GM23248 (cell line): ENCODE results near the gene ADGRF4. TPM values are rescaled to one million over a fixed set of nuclear protein-coding genes. Genes with fewer than 3 reads are reported as not detected.
"Not testable (repeated sequence)": the region's sequence is repeated elsewhere in the genome, so short reads cannot be mapped to it uniquely, and the experiment has no call there.

ENCODE experiments used
- DNase-seq: peaks from one replicate; pipeline ENCODE4 v3.0.0-alpha.2; 2015
- H2AFZ ChIP-seq: fragments of 200-600 bp; sonication (generic); 2 replicates; pipeline ENCODE4 v1.6.1; 2016; ENCODE audit warnings: antibody characterized with exemption
- H3F3A ChIP-seq: fragments of 200-600 bp; sonication (generic); 2 replicates; pipeline ENCODE4 v1.6.1; 2016; ENCODE audit warnings: mild to moderate bottlenecking, antibody characterized with exemption, mixed run types; ENCODE audit not compliant: insufficient read depth
- H3K27ac ChIP-seq: fragments of 200-600 bp; sonication (generic); 2 replicates; pipeline ENCODE4 v1.5.1; 2016; ENCODE audit warnings: mild to moderate bottlenecking
- H3K27me3 ChIP-seq: fragments of 200-600 bp; sonication (generic); replicated peaks from 2 replicates; pipeline ENCODE4 v1.6.1; 2016; ENCODE audit warnings: mild to moderate bottlenecking; ENCODE audit not compliant: insufficient read depth
- H3K36me3 ChIP-seq: fragments of 200-600 bp; sonication (generic); 2 replicates; pipeline ENCODE4 v1.6.1; 2016; ENCODE audit warnings: low read depth, mild to moderate bottlenecking
- H3K4me1 ChIP-seq: fragments of 200-600 bp; sonication (generic); 2 replicates; pipeline ENCODE4 v1.6.1; 2016; ENCODE audit warnings: mild to moderate bottlenecking; ENCODE audit not compliant: insufficient read depth
- H3K4me2 ChIP-seq: fragments of 200-600 bp; sonication (generic); one replicate; pipeline ENCODE4 v1.6.1; 2016; ENCODE audit warnings: mild to moderate bottlenecking; ENCODE audit not compliant: unreplicated experiment
- H3K4me3 ChIP-seq: fragments of 200-600 bp; sonication (generic); 2 replicates; pipeline ENCODE4 v1.5.1; 2016; ENCODE audit warnings: mild to moderate bottlenecking
- H3K79me2 ChIP-seq: fragments of 200-600 bp; sonication (generic); 2 replicates; pipeline ENCODE4 v1.6.1; 2016; ENCODE audit warnings: mild to moderate bottlenecking; ENCODE audit not compliant: insufficient read depth
- H3K9ac ChIP-seq: fragments of 200-600 bp; sonication (generic); 2 replicates; pipeline ENCODE4 v1.6.1; 2016; ENCODE audit warnings: mild to moderate bottlenecking
- H3K9me2 ChIP-seq: fragments of 200-600 bp; sonication (generic); 2 replicates; pipeline ENCODE4 v1.6.1; 2016; ENCODE audit warnings: mixed run types, mild to moderate bottlenecking, moderate library complexity; ENCODE audit not compliant: insufficient read depth
- H3K9me3 ChIP-seq: fragments of 200-600 bp; sonication (generic); one replicate; pipeline ENCODE4 v1.6.1; 2017; ENCODE audit warnings: low read depth
- H4K20me1 ChIP-seq: fragments of 200-600 bp; sonication (generic); 2 replicates; pipeline ENCODE4 v1.6.0; 2016; ENCODE audit not compliant: insufficient read depth
- EZH2 ChIP-seq: fragments of 200-600 bp; sonication (generic); IDR thresholded peaks from 2 replicates; pipeline ENCODE4 v1.6.1; 2018; ENCODE audit warnings: antibody characterized with exemption, mild to moderate bottlenecking; ENCODE audit not compliant: insufficient read depth, poor library complexity, severe bottlenecking
- EZH2phosphoT487 ChIP-seq: fragments of 200-600 bp; sonication (generic); IDR thresholded peaks from 2 replicates; pipeline ENCODE4 v1.6.1; 2018; ENCODE audit warnings: antibody characterized with exemption, moderate library complexity, mild to moderate bottlenecking, low read depth; ENCODE audit not compliant: insufficient read depth
- WGBS, 2 experiments: methylation state at CpG; one replicate each; pipeline ENCODE4 v1.1.6; 2015 to 2017; ENCODE audit warnings: low lambda C conversion rate in 2 of 2, low coverage in 1 of 2; ENCODE audit errors: missing lambda C conversion rate in 2 of 2; 5-methylcytosine and 5-hydroxymethylcytosine counted together
- in situ Hi-C: fragments of 300-500 bp; cut with MboI; formaldehyde crosslinking; loops from 2 replicates; pipeline ENCODE4 v1.15.0; 2020
- polyA plus RNA-seq: library from polyadenylated mRNA; unstranded; fragments of >200 nt; fragmentation: Nextera tagmentation; extraction: Ambion mirVana; gene quantifications from 2 replicates; pipeline ENCODE4 v1.2.1, GENCODE V29; 2016
- total RNA-seq: library from RNA; depleted of rRNA; stranded (reverse); fragments of >200 nt; shearing (Covaris generic); gene quantifications from 2 replicates; pipeline ENCODE4 v1.2.3, GENCODE V29; 2014

The ADGRF4 gene
- total and polyA plus RNA-seq, 2 experiments from 2014 or later = 0.11 TPM; not detected in 1

DNA sequence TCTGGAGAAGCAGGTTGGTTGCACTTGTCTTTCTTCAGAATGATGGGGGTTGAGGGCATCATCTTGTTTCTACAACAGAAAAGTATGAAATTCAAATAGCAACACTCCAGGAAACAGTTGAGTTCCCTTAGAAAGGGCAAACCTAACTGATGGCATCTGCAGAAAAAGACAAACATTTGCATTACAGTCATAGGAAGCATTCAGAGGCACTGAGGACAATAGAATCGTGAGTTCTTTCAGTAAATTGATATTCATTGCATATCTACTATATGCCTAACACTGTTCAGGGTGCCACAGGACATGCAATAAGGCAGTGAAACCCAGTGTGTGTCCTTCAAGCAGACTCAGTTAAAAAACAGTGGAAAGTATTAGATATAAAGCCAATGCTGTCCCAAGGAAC lies 42.3 kb downstream of the ADGRF4 start:
- peaks cover 5% of the 10 kb centered on the region; the same call in 1 of the 2 replicates for H3K27me3 ChIP-seq
- in situ Hi-C loops = no loop called here
- H3K9ac ChIP-seq = no peak overlapping the region
- no peak overlapping the region for H3K4me2 ChIP-seq
- no peaks in the 10 kb centered on the region for H3K36me3 ChIP-seq
- no peaks in the 10 kb centered on the region for H3K9me2 ChIP-seq
- no peaks in the 10 kb centered on the region for H3K79me2 ChIP-seq
- DNase-seq = no peak
- H3K27ac ChIP-seq = no peak overlapping the region
- no peaks in the 10 kb centered on the region for H4K20me1 ChIP-seq
- H3F3A ChIP-seq = no peaks in the 10 kb centered on the region
- WGBS, 2 experiments = 13 to 18% methylated on average over 1 of the region's 1 CpG
- no peak overlapping the region for H3K4me3 ChIP-seq
- TF ChIP-seq EZH2 = no peak
- TF ChIP-seq EZH2phosphoT487 = no peak
- no peaks in the 10 kb centered on the region for H3K4me1 ChIP-seq
- H2AFZ ChIP-seq = no peak overlapping the region
- no peaks in the 10 kb centered on the region for H3K9me3 ChIP-seq

DNA sequence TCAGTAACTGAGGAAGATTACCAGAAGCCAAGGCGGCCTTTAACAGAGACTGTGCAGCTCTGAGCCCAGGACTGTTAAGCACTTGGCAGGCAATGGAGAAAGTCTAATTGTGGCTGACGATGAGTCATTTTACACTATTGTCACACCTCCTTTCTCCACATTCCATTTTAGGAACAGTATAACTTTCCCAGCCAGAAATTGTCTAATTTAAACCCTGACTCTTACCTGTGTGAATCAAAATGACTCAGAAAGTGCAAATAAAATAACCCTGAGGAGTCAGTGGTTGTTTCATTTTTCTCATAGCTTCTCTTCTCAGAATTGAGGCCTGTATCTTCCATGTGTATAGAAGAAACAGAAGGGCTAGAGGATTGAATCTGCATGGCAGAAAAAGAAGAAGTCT lies 43.4 kb downstream of the ADGRF4 start:
- Histone ChIP-seq H4K20me1 (no peaks in the 10 kb centered on the region), H3K9me3 (no peaks in the 10 kb centered on the region), H3K4me1 (no peaks in the 10 kb centered on the region), H3K36me3 (no peaks in the 10 kb centered on the region), H3K9me2 (no peaks in the 10 kb centered on the region), H3K9ac (no peak overlapping the region), H2AFZ (no peak overlapping the region), H3K27ac (no peak overlapping the region), H3K4me2 (no peak overlapping the region), H3K4me3 (no peak overlapping the region), H3K79me2 (no peaks in the 10 kb centered on the region), H3K27me3 (no peaks in the 10 kb centered on the region), H3F3A (no peaks in the 10 kb centered on the region)
- no peak for TF ChIP-seq EZH2
- no peak for TF ChIP-seq EZH2phosphoT487
- 57 to 62% methylated on average over 2 of the region's 2 CpGs for WGBS, 2 experiments
- peak; percentile 27 for DNase-seq
- in situ Hi-C loops = no loop called here

DNA sequence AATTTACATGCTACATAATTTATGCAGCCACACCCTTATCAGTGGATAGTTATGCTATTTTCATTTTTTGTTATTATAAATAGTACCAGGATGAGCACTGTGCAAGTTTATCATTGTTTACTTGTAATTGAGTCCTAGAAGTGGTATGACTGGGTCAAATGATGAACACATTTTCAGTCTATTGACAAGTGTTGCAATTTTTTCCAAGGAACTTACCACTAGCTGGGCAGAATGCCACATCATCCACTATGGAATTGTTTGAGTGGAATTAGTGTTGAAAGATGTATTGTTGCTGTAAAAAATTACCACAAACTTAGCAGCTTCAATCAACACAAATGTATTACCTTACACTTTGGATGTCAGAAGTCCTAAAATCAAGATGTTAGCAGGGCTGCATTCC lies 45.4 kb downstream of the ADGRF4 start:
- Histone ChIP-seq H4K20me1 (no peaks in the 10 kb centered on the region), H3K79me2 (no peaks in the 10 kb centered on the region), H3K4me1 (no peaks in the 10 kb centered on the region), H3F3A (no peaks in the 10 kb centered on the region), H3K9me2 (no peaks in the 10 kb centered on the region), H3K27me3 (no peaks in the 10 kb centered on the region), H3K36me3 (no peaks in the 10 kb centered on the region), H2AFZ (no peak overlapping the region), H3K4me3 (no peak overlapping the region), H3K4me2 (no peak overlapping the region), H3K9ac (no peak overlapping the region), H3K9me3 (no peaks in the 10 kb centered on the region), H3K27ac (no peak overlapping the region)
- peak; percentile 13 for DNase-seq
- TF ChIP-seq EZH2 (no peak), EZH2phosphoT487 (no peak)
- in situ Hi-C loops = no loop called here

DNA sequence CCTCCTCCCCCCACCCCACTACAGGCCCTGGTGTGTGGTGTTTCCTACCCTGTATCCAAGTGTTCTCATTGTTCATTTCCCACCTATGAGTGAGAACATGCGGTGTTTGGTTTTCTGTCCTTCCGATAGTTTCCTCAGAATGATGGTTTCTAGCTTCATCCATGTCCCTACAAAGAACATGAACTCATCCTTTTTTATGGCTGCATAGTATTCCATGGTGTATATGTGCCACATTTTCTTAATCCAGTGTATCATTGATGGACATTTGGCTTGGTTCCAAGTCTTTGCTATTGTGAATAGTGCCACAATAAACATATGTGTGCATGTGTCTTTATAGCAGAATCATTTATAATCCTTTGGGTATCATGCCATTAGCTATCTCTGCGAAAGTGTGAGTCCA lies 46.9 kb downstream of the ADGRF4 start:
- in situ Hi-C loops, H2AFZ ChIP-seq: not testable (repeated sequence)

DNA sequence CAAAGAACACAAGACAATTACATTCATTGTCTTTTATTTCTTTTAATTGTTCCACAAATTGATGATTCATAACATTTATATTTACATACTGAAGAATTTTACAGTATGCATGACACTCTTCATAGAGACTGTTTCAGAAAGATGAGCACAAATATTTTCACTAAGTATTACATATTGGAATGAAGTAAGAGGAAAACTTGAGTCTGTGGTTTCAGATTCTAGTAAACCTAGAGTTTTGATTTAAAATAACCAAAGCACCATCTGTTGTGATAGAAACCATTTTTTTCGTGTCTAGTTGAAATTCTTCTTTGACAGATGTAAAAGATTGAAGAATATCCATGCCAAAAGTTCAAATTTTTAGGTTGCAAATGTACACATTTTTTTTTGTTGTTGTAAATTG lies 51.4 kb downstream of the ADGRF4 start:
- Histone ChIP-seq H3K27me3 (no peaks in the 10 kb centered on the region), H3K9ac (no peak overlapping the region), H3K9me2 (no peaks in the 10 kb centered on the region), H3K79me2 (no peaks in the 10 kb centered on the region), H3K4me1 (no peaks in the 10 kb centered on the region), H3K4me2 (no peak overlapping the region), H4K20me1 (no peaks in the 10 kb centered on the region), H2AFZ (no peak overlapping the region), H3F3A (no peaks in the 10 kb centered on the region), H3K9me3 (no peaks in the 10 kb centered on the region), H3K36me3 (no peaks in the 10 kb centered on the region), H3K4me3 (no peak overlapping the region), H3K27ac (no peak overlapping the region)
- no peak for TF ChIP-seq EZH2
- TF ChIP-seq EZH2phosphoT487 = no peak
- DNase-seq = no peak
- in situ Hi-C loops = no loop called here
- 0% methylated on average over 1 of the region's 1 CpG for WGBS, 2 experiments

More for the DNA sequence above, 46.9 kb downstream of the ADGRF4 start:
- not testable (repeated sequence) for H3K27ac ChIP-seq, H3K4me3 ChIP-seq, H4K20me1 ChIP-seq, H3K9me3 ChIP-seq, H3K36me3 ChIP-seq, H3F3A ChIP-seq, H3K9me2 ChIP-seq, H3K4me2 ChIP-seq, H3K9ac ChIP-seq, H3K27me3 ChIP-seq, DNase-seq, H3K4me1 ChIP-seq, H3K79me2 ChIP-seq
- 47 to 62% methylated on average over 3 of the region's 3 CpGs for WGBS, 2 experiments
